ENCODE results near the gene CSNK1E. TPM values are rescaled to one million over a fixed set of nuclear protein-coding genes. Genes with fewer than 3 reads are reported as not detected.

CSNK1E gene
- total RNA-seq, 1 experiment from 2014 or later, result 120 TPM

DNA sequence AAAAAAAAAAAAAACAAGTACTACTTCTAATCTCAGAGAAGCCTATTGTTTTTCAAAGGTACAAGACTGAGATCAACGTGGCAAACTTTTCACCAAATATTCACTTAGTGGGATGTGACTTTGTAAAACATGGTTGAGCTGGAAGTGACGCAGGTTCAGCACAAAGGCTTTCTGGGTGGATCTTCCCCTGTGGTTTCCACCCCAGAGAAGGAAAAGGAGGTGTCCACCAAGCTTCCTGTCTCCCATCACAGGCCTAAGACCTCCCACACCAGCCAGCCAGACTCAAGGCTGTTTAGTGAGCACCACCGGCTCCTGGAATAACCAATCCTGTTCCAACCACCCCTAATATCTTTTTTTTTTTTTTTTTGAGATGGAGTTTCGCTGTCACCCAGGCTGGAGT, 50.1 kb downstream of the CSNK1E start:
- in situ Hi-C loops (cut with HindIII; ENCODE audit: low pct_unique_long_range_greater_than_20kb, low sequenced_read_pairs), result no loop called here
- no peak for DNase-seq (ENCODE audit: low read depth, low spot score)

- in situ Hi-C loops (cut with HindIII; ENCODE audit: low pct_unique_long_range_greater_than_20kb, low sequenced_read_pairs), result no loop called here
- no peak for DNase-seq (ENCODE audit: low read depth, low spot score)
These were observed 51.1 kb downstream of the CSNK1E start for GRCh38 chr22:38266120-38266519.

DNA sequence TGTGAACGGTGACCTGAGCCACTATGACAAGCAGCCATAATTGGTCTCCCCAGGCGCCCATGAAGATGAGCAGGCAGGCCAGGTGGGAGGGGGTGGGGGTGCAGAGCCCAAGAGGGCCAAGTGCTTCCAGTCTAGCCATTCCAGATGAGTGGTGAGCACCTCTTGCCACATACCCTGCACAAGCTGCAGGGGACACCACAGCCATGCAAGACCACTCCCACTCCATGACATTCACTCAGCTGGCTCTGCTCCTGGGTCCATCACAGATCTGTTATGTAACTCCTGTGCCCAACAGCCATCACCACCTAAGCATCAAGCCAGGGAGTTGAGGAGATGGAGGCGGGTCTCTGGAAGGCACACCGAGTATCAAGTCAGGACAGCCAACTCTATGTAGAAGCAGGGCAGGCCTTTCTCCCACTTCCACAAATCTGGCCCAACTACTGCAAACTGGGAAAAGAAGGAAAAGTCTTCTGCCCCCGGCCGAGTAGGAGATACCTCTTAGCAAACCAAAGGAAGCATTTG, 52.9 kb downstream of the CSNK1E start:
- in situ Hi-C loops (cut with HindIII; ENCODE audit: low pct_unique_long_range_greater_than_20kb, low sequenced_read_pairs), result no loop called here
- DNase-seq (ENCODE audit: low read depth, low spot score), result no peak

DNA sequence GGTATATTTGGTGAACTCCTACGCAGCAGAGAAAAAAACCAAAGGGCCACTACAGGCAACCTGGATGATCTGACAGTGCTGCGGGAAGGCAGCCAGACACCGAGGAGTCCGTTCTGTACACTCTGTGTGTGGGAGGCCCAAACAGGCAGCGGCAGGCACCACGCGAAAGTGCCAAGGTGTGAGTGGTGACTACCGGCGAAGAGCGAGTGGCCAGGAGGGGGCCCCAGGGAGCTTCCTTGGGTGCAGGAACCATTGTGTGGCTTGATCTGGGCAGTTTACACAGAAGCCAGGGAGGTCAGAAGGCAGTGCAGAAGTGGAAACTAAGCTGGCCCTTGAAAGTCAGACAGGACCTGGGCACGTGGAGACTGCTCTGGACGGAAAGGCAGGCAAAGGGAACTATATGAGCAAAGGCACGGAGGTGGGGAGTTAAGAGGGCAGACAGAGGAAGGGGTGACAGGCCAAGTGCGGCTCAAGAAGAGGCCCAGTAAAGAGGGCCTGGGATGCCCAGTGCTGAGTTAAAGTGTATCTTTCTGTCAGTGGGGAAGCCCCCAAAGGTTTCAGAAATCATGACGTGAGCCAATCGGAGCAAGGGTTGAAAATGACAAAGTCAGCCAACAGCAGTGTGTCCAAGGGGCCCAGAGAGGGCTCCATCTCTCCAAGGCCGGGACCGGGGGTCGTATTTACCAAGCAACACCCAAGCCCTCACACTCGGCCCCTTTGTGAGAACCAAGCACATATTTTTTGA, 55.0 kb downstream of the CSNK1E start:
- in situ Hi-C loops (cut with HindIII; ENCODE audit: low pct_unique_long_range_greater_than_20kb, low sequenced_read_pairs), result no loop called here
- DNase-seq (ENCODE audit: low read depth, low spot score), result peak; percentile 64

GRCh38 chr22:38260761-38261681, 56.2 kb downstream of the CSNK1E start:
- in situ Hi-C loops (cut with HindIII; ENCODE audit: low pct_unique_long_range_greater_than_20kb, low sequenced_read_pairs), result no loop called here
- no peak for DNase-seq (ENCODE audit: low read depth, low spot score)

- in situ Hi-C loops (cut with HindIII; ENCODE audit: low pct_unique_long_range_greater_than_20kb, low sequenced_read_pairs), result no loop called here
- no peak for DNase-seq (ENCODE audit: low read depth, low spot score)
These were observed 57.9 kb downstream of the CSNK1E start for GRCh38 chr22:38259370-38259769.

GRCh38 chr22:38258895-38259294, 58.3 kb downstream of the CSNK1E start:
- no peak for DNase-seq (ENCODE audit: low read depth, low spot score)
- in situ Hi-C loops (cut with HindIII; ENCODE audit: low pct_unique_long_range_greater_than_20kb, low sequenced_read_pairs), result no loop called here

DNA sequence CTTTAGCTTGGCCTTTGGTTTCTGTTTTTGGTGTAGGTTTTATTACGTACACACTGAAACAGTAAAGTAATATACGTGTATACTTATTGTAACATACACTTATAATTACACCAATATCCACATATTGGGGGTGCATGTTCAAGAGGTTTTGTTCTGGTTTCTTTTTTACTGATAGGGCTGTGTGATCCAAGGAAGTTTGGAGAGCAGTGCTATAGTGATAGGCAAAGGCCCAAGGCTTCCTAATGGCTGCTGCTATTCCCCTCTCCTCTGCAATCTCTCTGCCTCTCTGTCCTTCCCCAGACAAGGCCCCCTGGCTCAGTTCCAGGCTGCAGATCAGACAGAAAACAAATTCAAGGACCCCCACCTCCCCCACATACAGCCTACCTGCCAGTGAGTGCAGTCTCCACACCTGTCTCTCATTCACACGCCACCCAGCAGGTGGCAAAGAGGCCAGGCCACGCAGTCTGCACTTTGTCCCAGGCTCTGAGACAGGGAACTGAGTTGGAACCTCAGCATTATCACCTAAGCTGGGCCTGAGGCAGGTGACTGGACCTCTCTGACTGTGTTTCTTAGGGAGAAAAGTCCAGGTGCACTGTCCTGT, 59.5 kb downstream of the CSNK1E start:
- DNase-seq (ENCODE audit: low read depth, low spot score), result no peak
- in situ Hi-C loops (cut with HindIII; ENCODE audit: low pct_unique_long_range_greater_than_20kb, low sequenced_read_pairs), result no loop called here

DNA sequence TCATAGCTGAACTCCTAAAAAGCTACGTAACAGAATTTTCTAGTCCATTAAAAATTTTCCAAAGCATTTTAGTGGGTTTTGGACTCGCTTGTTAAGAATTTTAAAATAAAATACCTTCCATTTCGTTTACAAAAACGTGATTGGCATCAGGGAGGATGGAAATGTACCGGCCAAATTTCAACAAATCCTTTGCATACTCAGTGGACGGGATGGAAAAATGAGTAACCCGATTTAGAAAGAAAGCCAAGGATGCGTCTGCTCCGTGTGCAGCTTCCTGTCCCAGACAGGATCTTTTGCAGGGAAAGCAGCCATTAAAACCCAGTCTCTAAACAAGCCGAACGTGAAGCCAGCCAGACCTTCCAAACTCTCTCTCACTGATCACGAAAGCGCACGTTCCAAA, 60.1 kb downstream of the CSNK1E start:
- DNase-seq (ENCODE audit: low read depth, low spot score), result no peak
- in situ Hi-C loops (cut with HindIII; ENCODE audit: low pct_unique_long_range_greater_than_20kb, low sequenced_read_pairs), result no loop called here

- DNase-seq (ENCODE audit: low read depth, low spot score), result no peak
- in situ Hi-C loops (cut with HindIII; ENCODE audit: low pct_unique_long_range_greater_than_20kb, low sequenced_read_pairs), result no loop called here
These were observed 61.5 kb downstream of the CSNK1E start for GRCh38 chr22:38255697-38256096.

- in situ Hi-C loops (cut with HindIII; ENCODE audit: low pct_unique_long_range_greater_than_20kb, low sequenced_read_pairs), result no loop called here
- DNase-seq (ENCODE audit: low read depth, low spot score), result no peak
These were observed 65.9 kb downstream of the CSNK1E start for GRCh38 chr22:38251341-38251692.

GRCh38 chr22:38250643-38251340, 66.4 kb downstream of the CSNK1E start:
- in situ Hi-C loops (cut with HindIII; ENCODE audit: low pct_unique_long_range_greater_than_20kb, low sequenced_read_pairs), result no loop called here

GRCh38 chr22:38249803-38250642, 67.2 kb downstream of the CSNK1E start:
- no peak for DNase-seq (ENCODE audit: low read depth, low spot score)
- in situ Hi-C loops (cut with HindIII; ENCODE audit: low pct_unique_long_range_greater_than_20kb, low sequenced_read_pairs), result no loop called here

More at GRCh38 chr22:38250643-38251340, 66.4 kb downstream of the CSNK1E start:
- DNase-seq (ENCODE audit: low read depth, low spot score), result no peak

- in situ Hi-C loops (cut with HindIII; ENCODE audit: low pct_unique_long_range_greater_than_20kb, low sequenced_read_pairs), result no loop called here
- DNase-seq (ENCODE audit: low read depth, low spot score), result no peak
These were observed 67.9 kb downstream of the CSNK1E start for GRCh38 chr22:38249301-38249700.

DNA sequence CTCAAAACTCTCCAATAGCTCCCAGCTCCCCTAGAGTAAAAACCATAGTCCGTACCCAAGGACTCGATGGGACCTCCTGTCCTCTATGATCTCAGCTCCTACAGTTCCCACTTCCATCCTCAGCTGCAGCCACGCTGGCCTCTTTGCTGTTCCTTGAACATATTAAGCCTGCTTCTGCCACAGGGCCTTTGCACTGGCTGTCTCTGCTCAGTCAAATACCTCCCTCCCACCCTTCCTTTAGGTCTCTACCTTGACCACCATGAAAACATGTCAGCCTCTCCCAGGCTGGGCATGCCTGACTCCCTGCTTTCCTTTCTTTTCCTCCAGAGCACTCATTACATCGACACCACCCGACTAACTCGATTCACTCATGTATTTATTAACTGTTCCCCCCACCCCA, 69.0 kb downstream of the CSNK1E start:
- in situ Hi-C loops (cut with HindIII; ENCODE audit: low pct_unique_long_range_greater_than_20kb, low sequenced_read_pairs), result no loop called here
- no peak for DNase-seq (ENCODE audit: low read depth, low spot score)

DNA sequence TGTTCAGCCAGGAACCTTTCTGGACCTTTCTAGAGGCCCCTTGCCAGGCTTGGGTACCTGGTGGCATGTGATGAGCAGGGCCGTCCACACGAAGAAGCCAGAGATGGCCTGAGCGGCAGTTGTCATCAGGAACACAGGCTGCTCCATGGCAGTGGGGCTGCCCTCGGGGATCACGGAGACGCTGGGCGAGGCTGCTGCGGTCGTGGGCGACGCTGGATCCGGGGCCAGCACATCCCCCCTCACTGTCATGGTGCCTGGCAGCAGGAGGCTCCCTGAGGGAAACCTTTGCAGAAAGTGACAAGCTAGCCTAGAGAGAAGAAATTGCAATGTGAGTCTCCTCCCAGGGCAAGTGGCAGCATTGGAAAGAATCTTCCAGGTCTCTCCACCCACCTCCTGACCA, 69.5 kb downstream of the CSNK1E start:
- no peak for DNase-seq (ENCODE audit: low read depth, low spot score)
- in situ Hi-C loops (cut with HindIII; ENCODE audit: low pct_unique_long_range_greater_than_20kb, low sequenced_read_pairs), result no loop called here

DNA sequence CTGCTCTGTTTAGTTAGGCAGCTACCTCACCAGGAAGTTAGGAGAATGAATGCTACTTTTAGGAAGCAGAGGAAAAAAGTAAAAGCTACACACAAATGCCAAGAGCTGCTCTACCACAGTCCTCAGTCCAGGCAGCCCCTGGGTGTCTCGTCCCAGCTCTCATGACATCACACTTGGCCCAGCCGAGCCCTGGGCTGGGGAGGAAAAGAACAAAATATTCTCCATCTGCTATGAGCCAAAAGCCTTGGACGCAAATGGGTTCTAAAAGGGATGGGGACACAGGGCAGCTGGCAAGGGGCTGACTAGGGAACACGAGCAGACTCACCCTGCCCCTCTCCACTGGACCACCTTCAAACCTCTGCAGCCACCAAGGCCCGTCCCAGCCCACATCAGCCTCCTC, 70.5 kb downstream of the CSNK1E start:
- in situ Hi-C loops (cut with HindIII; ENCODE audit: low pct_unique_long_range_greater_than_20kb, low sequenced_read_pairs), result no loop called here
- no peak for DNase-seq (ENCODE audit: low read depth, low spot score)

All from SK-MEL-5 (cell line).